K562 (cell line): ENCODE measurements around the gene EPHB2.

Source experiments
- CEBPZ ChIP-seq: fragments of 150-350 bp; IDR thresholded peaks from 2 replicates; pipeline ENCODE4 v1.6.1; 2014; ENCODE audit warnings: low read depth, mild to moderate bottlenecking, low read length, borderline replicate concordance
- E2F5 ChIP-seq: sonication (generic); formaldehyde crosslinking; IDR thresholded peaks from 2 replicates; pipeline ENCODE4 v1.8.0; 2022; ENCODE audit warnings: mild to moderate bottlenecking, missing genetic modification reagents
- GTF2F1 ChIP-seq: IDR thresholded peaks from 2 replicates; pipeline ENCODE4 v1.6.1; 2011; ENCODE audit warnings: low read depth, low read length, improper control_type of control experiment
- HDAC2 ChIP-seq: fragments of 450-650 bp; IDR thresholded peaks from 2 replicates; pipeline ENCODE4 v1.6.1; 2016; ENCODE audit warnings: mild to moderate bottlenecking
- SP1 ChIP-seq: sonication (generic); formaldehyde crosslinking; IDR thresholded peaks from 2 replicates; pipeline ENCODE4 v1.8.1; 2022; ENCODE audit warnings: mild to moderate bottlenecking, missing genetic modification reagents
- TCF3 ChIP-seq: sonication (generic); formaldehyde crosslinking; IDR thresholded peaks from 2 replicates; pipeline ENCODE4 v1.4.0; 2020; ENCODE audit warnings: mild to moderate bottlenecking, missing genetic modification reagents
- ZNF274 ChIP-seq: IDR thresholded peaks from 2 replicates; pipeline ENCODE4 v1.6.1; 2011; ENCODE audit warnings: low read depth, mild to moderate bottlenecking, low read length, moderate library complexity, borderline replicate concordance
- TF ChIP-seq, protein P1 (sequence below), 3 experiments: IDR thresholded peaks in 2 of 3; conservative IDR thresholded peaks in 1 of 3; 2 replicates each; pipeline ENCODE4 v1.5.1; 2011 to 2012; ENCODE audit warnings: low read length in 3 of 3, mild to moderate bottlenecking in 3 of 3, control low read depth in 2 of 3, improper control_type of control experiment in 1 of 3, inconsistent platforms in 1 of 3, low read depth in 1 of 3, mixed read lengths in 1 of 3, moderate library complexity in 1 of 3; ENCODE audit not compliant: insufficient read depth in 2 of 3
- TF ChIP-seq, protein P2 (sequence below): fragments of 250-450 bp; sonication (Bioruptor Pico); IDR thresholded peaks from 2 replicates; pipeline ENCODE4 v1.4.0; 2020; ENCODE audit warnings: mild to moderate bottlenecking, moderate library complexity, borderline replicate concordance

DNA sequence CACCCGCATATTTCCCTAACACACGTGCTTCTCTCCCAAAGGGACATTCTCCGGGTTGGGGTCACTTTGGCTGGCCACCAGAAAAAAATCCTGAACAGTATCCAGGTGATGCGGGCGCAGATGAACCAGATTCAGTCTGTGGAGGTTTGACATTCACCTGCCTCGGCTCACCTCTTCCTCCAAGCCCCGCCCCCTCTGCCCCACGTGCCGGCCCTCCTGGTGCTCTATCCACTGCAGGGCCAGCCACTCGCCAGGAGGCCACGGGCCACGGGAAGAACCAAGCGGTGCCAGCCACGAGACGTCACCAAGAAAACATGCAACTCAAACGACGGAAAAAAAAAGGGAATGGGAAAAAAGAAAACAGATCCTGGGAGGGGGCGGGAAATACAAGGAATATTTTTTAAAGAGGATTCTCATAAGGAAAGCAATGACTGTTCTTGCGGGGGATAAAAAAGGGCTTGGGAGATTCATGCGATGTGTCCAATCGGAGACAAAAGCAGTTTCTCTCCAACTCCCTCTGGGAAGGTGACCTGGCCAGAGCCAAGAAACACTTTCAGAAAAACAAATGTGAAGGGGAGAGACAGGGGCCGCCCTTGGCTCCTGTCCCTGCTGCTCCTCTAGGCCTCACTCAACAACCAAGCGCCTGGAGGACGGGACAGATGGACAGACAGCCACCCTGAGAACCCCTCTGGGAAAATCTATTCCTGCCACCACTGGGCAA lies 202.9 kb downstream of the EPHB2 start:
- TF ChIP-seq, protein P1, sequence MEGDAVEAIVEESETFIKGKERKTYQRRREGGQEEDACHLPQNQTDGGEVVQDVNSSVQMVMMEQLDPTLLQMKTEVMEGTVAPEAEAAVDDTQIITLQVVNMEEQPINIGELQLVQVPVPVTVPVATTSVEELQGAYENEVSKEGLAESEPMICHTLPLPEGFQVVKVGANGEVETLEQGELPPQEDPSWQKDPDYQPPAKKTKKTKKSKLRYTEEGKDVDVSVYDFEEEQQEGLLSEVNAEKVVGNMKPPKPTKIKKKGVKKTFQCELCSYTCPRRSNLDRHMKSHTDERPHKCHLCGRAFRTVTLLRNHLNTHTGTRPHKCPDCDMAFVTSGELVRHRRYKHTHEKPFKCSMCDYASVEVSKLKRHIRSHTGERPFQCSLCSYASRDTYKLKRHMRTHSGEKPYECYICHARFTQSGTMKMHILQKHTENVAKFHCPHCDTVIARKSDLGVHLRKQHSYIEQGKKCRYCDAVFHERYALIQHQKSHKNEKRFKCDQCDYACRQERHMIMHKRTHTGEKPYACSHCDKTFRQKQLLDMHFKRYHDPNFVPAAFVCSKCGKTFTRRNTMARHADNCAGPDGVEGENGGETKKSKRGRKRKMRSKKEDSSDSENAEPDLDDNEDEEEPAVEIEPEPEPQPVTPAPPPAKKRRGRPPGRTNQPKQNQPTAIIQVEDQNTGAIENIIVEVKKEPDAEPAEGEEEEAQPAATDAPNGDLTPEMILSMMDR (IDR thresholded peaks at IDR 0.05 in 2 of 3, conservative IDR thresholded peaks at IDR 0.05 in 1 of 3; ENCODE audit: insufficient read depth in 2 of 3, low read depth in 1 of 3, low read length in 3 of 3), result no peak
- TF ChIP-seq GTF2F1, result no peak
- no peak for TF ChIP-seq HDAC2
- TF ChIP-seq ZNF274, result no peak
- no peak for TF ChIP-seq E2F5 (CRISPR knock-in tag)
- no peak for TF ChIP-seq CEBPZ
- no peak for TF ChIP-seq TCF3 (CRISPR knock-in tag)
- TF ChIP-seq, protein P2, sequence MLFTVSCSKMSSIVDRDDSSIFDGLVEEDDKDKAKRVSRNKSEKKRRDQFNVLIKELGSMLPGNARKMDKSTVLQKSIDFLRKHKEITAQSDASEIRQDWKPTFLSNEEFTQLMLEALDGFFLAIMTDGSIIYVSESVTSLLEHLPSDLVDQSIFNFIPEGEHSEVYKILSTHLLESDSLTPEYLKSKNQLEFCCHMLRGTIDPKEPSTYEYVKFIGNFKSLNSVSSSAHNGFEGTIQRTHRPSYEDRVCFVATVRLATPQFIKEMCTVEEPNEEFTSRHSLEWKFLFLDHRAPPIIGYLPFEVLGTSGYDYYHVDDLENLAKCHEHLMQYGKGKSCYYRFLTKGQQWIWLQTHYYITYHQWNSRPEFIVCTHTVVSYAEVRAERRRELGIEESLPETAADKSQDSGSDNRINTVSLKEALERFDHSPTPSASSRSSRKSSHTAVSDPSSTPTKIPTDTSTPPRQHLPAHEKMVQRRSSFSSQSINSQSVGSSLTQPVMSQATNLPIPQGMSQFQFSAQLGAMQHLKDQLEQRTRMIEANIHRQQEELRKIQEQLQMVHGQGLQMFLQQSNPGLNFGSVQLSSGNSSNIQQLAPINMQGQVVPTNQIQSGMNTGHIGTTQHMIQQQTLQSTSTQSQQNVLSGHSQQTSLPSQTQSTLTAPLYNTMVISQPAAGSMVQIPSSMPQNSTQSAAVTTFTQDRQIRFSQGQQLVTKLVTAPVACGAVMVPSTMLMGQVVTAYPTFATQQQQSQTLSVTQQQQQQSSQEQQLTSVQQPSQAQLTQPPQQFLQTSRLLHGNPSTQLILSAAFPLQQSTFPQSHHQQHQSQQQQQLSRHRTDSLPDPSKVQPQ (CRISPR knock-in tag), result no peak
- TF ChIP-seq SP1 (CRISPR knock-in tag), result no peak
